Lower lobe of right lung (tissue), 2 donors: ENCODE data around the gene LPCAT3. TPM values are rescaled to one million over a fixed set of nuclear protein-coding genes. Genes with fewer than 3 reads are reported as not detected.
A peak's percentile ranks its signal among the peaks of the same experiment; 100 is the strongest.

ENCODE experiments used
- ATAC-seq, 2 donors: fragments of 200-7000 bp; cut with Tn5 transposase; one replicate each; pipeline ENCODE4 v1.9.1; 2020 to 2022; ENCODE audit warnings: mild to moderate bottlenecking in 2 of 2, moderate library complexity in 2 of 2
- DNase-seq: peaks from one replicate; pipeline ENCODE4 v3.0.0-alpha.2; 2020
- H3K27ac ChIP-seq: fragments of 200-600 bp; one replicate; pipeline ENCODE4 v1.8.0; 2022
- H3K27me3 ChIP-seq: fragments of 200-600 bp; one replicate; pipeline ENCODE4 v1.8.0; 2022; ENCODE audit warnings: low read depth
- H3K36me3 ChIP-seq: fragments of 200-600 bp; one replicate; pipeline ENCODE4 v1.8.0; 2022; ENCODE audit warnings: mild to moderate bottlenecking
- H3K4me1 ChIP-seq: fragments of 200-600 bp; one replicate; pipeline ENCODE4 v1.8.0; 2022
- H3K4me3 ChIP-seq: fragments of 200-600 bp; one replicate; pipeline ENCODE4 v1.8.0; 2022; ENCODE audit warnings: mild to moderate bottlenecking
- H3K9me3 ChIP-seq: fragments of 200-600 bp; one replicate; pipeline ENCODE4 v1.8.0; 2022
- CTCF ChIP-seq: fragments of 200-600 bp; IDR thresholded peaks from one replicate; pipeline ENCODE4 v1.8.0; 2022; ENCODE audit warnings: antibody characterized with exemption, mild to moderate bottlenecking
- intact Hi-C: fragments of 100-400 bp; cut with DNase I; formaldehyde crosslinking; loops from one replicate; pipeline ENCODE4 v1.11.0; 2022
- total RNA-seq: library from RNA; stranded (reverse); fragmentation: NEBNext Ultra II Directional; extraction: Animal tissue kit (Norgen Biotek cat#: 25700); gene quantifications from one replicate; pipeline ENCODE4 v1.2.1, GENCODE V29; 2021
- donor health status: DM: no; HTN: yes; CAD: no; lungs with severe emphysema.

The LPCAT3 gene
- total RNA-seq, 1 donor from 2014 or later = 67.7 TPM

- no peak for TF ChIP-seq CTCF
- no peak for ATAC-seq
- Histone ChIP-seq H3K4me1 (peaks cover 75% of the 10 kb centered on the region), H3K9me3 (no peaks in the 10 kb centered on the region), H3K4me3 (no peak overlapping the region), H3K27ac (peak overlapping the region; percentile 13), H3K27me3 (no peaks in the 10 kb centered on the region), H3K36me3 (peaks cover 37% of the 10 kb centered on the region)
- intact Hi-C loops = no loop called here
- DNase-seq = no peak
Observed at GRCh38 chr12:6932766-6933165, 85.5 kb downstream of the LPCAT3 start.

GRCh38 chr12:6929466-6930452 lies 88.5 kb downstream of the LPCAT3 start:
- Histone ChIP-seq H3K27me3 (no peaks in the 10 kb centered on the region), H3K27ac (peak overlapping the region; percentile 86), H3K36me3 (peaks cover 16% of the 10 kb centered on the region), H3K9me3 (no peaks in the 10 kb centered on the region), H3K4me3 (peak overlapping the region; percentile 81), H3K4me1 (peaks cover 76% of the 10 kb centered on the region)
- no peak for TF ChIP-seq CTCF
- ATAC-seq (no peak), DNase-seq (no peak)
- intact Hi-C loops = no loop called here

GRCh38 chr12:6928703-6929407 lies 89.4 kb downstream of the LPCAT3 start:
- ATAC-seq (no peak), DNase-seq (no peak)
- H3K27ac ChIP-seq = peak overlapping the region; percentile 86
- peak overlapping the region; percentile 81 for H3K4me3 ChIP-seq
- intact Hi-C loops = no loop called here
- H3K4me1 ChIP-seq = peaks cover 78% of the 10 kb centered on the region
- peaks cover 7% of the 10 kb centered on the region for H3K36me3 ChIP-seq
- no peaks in the 10 kb centered on the region for H3K27me3 ChIP-seq
- no peak for TF ChIP-seq CTCF
- no peaks in the 10 kb centered on the region for H3K9me3 ChIP-seq

- ATAC-seq = no peak
- peak overlapping the region; percentile 81 for H3K4me3 ChIP-seq
- no peaks in the 10 kb centered on the region for H3K27me3 ChIP-seq
- no peaks in the 10 kb centered on the region for H3K9me3 ChIP-seq
- TF ChIP-seq CTCF = no peak
- H3K36me3 ChIP-seq = peaks cover 6% of the 10 kb centered on the region
- DNase-seq = no peak
- H3K27ac ChIP-seq = peak overlapping the region; percentile 86
- peaks cover 71% of the 10 kb centered on the region for H3K4me1 ChIP-seq
- intact Hi-C loops = no loop called here
Observed at GRCh38 chr12:6928022-6928702, 90.1 kb downstream of the LPCAT3 start.

- TF ChIP-seq CTCF = no peak
Observed at GRCh38 chr12:6927379-6928021, 90.8 kb downstream of the LPCAT3 start, which contains the start of gene ATN1. Gene ATN1, plus strand, starts transcription at chr12:6927959. Its CDS starts 6,043 bp downstream, at chr12:6934002.

More at GRCh38 chr12:6927379-6928021, 90.8 kb downstream of the LPCAT3 start, which contains the start of gene ATN1:
- intact Hi-C loops = no loop called here
- H3K27me3 ChIP-seq = no peaks in the 10 kb centered on the region
- H3K27ac ChIP-seq = peak within 1 kb of the TSS; percentile 86
- H3K36me3 ChIP-seq = peaks cover 8% of the 10 kb centered on the region
- DNase-seq (peak; percentile 77), ATAC-seq (peak; percentile 49 to 56)
- peaks cover 64% of the 10 kb centered on the region for H3K4me1 ChIP-seq
- H3K9me3 ChIP-seq = no peaks in the 10 kb centered on the region
- peak within 1 kb of the TSS; percentile 81 for H3K4me3 ChIP-seq
